SJSA1 (cell line): ENCODE results near the gene ZRANB1. TPM values are rescaled to one million over a fixed set of nuclear protein-coding genes. Genes with fewer than 3 reads are reported as not detected.

Experiments
- DNase-seq, 2 experiments: peaks; one replicate each; pipeline ENCODE4 v3.0.0-alpha.2; 2015 to 2020; ENCODE audit warnings: low spot score in 2 of 2, low read depth in 1 of 2
- H3K27ac ChIP-seq: fragments of 250-450 bp; sonication (Bioruptor Pico); 2 replicates; pipeline ENCODE4 v1.5.1; 2020; ENCODE audit warnings: mild to moderate bottlenecking, moderate library complexity
- H3K27me3 ChIP-seq: fragments of 250-450 bp; sonication (Bioruptor Pico); replicated peaks from 2 replicates; pipeline ENCODE4 v1.5.1; 2020; ENCODE audit warnings: mild to moderate bottlenecking, moderate library complexity
- H3K36me3 ChIP-seq: fragments of 250-450 bp; sonication (Bioruptor Pico); 2 replicates; pipeline ENCODE4 v1.5.1; 2020; ENCODE audit warnings: mild to moderate bottlenecking
- H3K4me1 ChIP-seq: fragments of 250-450 bp; sonication (Bioruptor Pico); replicated peaks from 2 replicates; pipeline ENCODE4 v1.6.1; 2021; ENCODE audit warnings: mild to moderate bottlenecking
- H3K4me3 ChIP-seq: fragments of 250-450 bp; sonication (Bioruptor Pico); 2 replicates; pipeline ENCODE4 v1.5.1; 2020; ENCODE audit warnings: mild to moderate bottlenecking
- H3K9me3 ChIP-seq: fragments of 250-450 bp; sonication (Bioruptor Pico); replicated peaks from 2 replicates; pipeline ENCODE4 v1.5.1; 2020; ENCODE audit warnings: mild to moderate bottlenecking
- total RNA-seq: library from RNA; depleted of rRNA; stranded (reverse); fragments of >200 nt; shearing (Covaris generic); gene quantifications from 2 replicates; pipeline ENCODE4 v1.2.3, GENCODE V29; 2014

The ZRANB1 gene
- total RNA-seq, 1 experiment from 2014 or later: 27.1 TPM

DNA sequence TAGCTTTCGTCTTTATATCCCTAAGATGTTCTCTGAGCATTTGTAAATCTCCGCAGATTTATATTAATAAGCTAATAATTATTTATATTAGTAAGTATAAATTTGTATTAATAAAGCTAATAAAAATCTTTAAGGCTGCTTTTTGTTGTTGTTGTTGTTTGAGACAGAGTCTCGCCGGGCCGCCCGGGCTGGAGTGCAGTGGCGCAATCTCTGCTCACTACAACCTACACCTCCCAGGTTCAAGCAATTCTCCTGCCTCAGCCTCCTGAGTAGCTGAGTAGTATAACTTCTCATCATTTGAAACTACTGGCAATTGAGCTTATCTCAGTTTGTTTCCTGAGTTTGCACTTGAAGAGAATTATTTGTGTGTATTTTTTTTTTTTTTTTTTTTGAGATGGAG, 5.1 kb upstream of the ZRANB1 start:
- Histone ChIP-seq H3K4me3 (no peak overlapping the region), H3K27ac (no peak overlapping the region), H3K4me1 (no peaks in the 10 kb centered on the region), H3K9me3 (no peaks in the 10 kb centered on the region), H3K27me3 (no peaks in the 10 kb centered on the region), H3K36me3 (no peaks in the 10 kb centered on the region)
- DNase-seq: no peak

DNA sequence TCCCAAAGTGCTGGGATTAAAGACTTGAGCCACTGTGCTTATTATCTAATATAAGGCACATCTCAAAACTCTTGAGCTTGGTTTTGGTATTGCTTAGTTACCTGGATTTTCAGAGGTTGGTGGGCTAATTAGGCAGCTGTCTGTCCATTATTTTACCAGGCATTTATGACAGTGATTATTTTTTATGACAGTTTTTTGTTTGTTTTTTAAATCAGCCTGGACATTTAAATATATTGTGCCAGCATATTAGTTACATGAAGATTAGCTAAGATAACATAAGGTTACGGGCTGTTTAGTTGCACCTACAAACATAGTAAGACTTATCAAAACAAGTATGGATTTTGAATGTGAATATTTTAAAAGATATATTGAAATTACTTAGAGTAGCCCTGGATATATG, 2.6 kb upstream of the ZRANB1 start:
- H3K27me3 ChIP-seq: no peaks in the 10 kb centered on the region
- no peak for DNase-seq
- no peak overlapping the region for H3K27ac ChIP-seq
- H3K9me3 ChIP-seq: no peaks in the 10 kb centered on the region
- no peak overlapping the region for H3K4me3 ChIP-seq
- H3K36me3 ChIP-seq: no peaks in the 10 kb centered on the region; the same call in 1 of the 2 replicates
- peaks cover 19% of the 10 kb centered on the region for H3K4me1 ChIP-seq

DNA sequence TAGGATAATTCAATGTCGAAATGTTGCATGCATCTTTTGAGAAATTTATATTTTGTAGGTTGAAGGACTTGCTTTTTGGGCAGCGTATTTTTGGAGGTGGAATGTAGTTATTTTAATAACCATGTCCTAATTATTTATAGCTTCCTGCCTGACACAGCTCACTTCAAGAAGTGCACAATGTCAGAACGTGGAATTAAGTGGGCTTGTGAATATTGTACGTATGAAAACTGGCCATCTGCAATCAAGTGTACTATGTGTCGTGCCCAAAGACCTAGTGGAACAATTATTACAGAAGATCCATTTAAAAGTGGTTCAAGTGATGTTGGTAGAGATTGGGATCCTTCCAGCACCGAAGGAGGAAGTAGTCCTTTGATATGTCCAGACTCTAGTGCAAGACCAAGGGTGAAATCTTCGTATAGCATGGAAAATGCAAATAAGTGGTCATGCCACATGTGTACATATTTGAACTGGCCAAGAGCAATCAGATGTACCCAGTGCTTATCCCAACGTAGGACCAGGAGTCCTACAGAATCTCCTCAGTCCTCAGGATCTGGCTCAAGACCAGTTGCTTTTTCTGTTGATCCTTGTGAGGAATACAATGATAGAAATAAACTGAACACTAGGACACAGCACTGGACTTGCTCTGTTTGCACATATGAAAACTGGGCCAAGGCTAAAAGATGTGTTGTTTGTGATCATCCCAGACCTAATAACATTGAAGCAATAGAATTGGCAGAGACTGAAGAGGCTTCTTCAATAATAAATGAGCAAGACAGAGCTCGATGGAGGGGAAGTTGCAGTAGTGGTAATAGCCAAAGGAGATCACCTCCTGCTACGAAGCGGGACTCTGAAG, 620 bp downstream of the ZRANB1 start:
- peaks cover 25% of the 10 kb centered on the region for H3K4me1 ChIP-seq
- H3K27me3 ChIP-seq: no peaks in the 10 kb centered on the region
- H3K4me3 ChIP-seq: no peak overlapping the region

DNA sequence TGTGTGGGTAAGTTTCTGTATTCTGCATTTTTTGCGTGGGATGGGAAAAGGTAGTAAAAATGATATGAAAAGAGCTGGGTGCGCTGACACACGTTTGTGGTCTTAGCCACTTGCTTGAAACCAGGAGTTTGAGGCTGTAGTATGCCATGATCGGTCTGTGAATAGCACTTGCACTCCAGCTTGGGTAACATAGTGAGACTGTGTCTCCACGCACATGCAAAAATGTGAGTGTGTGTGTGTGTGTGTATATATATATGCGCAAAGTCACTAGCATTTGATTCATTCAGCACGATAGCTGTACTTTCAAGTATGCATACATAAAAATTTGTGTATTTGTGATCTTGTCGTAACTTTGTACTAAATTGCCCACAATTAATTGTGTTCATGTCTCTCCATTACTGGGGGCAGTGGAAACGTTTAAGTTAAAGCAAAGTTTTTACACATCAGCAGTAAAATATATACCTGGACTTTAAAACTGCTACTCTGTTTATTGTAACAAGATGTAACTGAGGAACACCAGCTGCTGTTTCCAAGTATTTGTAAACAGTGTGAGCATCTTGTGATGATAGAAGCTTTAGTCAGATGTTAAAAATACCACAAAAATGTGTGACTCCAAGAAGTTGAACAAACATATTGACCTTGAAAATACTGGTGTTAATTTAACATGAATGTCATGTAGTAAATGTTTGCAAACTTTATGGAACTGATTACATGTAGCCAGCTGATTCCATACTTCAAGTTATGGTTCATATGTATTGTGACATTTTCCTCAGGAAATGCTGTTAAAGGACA, 1.6 kb downstream of the ZRANB1 start:
- DNase-seq: peak in 1 of 2 experiments; percentile 78
- H3K27me3 ChIP-seq: no peaks in the 10 kb centered on the region
- no peak overlapping the region for H3K4me3 ChIP-seq
- peak overlapping the region; percentile 46 for H3K27ac ChIP-seq
- H3K36me3 ChIP-seq: peaks cover 11% of the 10 kb centered on the region
- H3K9me3 ChIP-seq: no peaks in the 10 kb centered on the region
- H3K4me1 ChIP-seq: peaks cover 25% of the 10 kb centered on the region

More for the DNA sequence above, 620 bp downstream of the ZRANB1 start:
- Histone ChIP-seq H3K27ac (peak overlapping the region; percentile 46), H3K9me3 (no peaks in the 10 kb centered on the region), H3K36me3 (peaks cover 7% of the 10 kb centered on the region)
- no peak for DNase-seq

DNA sequence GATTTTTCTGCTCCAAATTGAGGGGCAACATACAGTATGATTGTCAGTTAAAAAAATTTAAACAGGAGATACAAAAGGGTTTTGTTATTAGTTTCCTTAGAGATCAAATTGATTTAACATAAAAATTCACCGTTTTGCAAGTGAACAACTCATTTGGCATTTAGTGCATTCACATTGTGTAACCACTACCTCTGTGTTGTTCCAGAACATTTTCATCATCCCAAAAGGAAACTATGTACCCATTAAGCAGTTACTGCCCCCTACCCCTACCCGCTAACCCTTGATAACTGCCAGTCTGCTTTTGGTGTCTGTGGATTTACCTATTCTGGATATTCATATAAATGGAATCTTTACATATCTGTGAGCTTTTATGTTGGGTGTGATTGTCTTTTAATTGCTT, 3.1 kb downstream of the ZRANB1 start:
- Histone ChIP-seq H3K4me1 (peaks cover 25% of the 10 kb centered on the region), H3K4me3 (no peak overlapping the region), H3K27ac (no peak overlapping the region), H3K27me3 (no peaks in the 10 kb centered on the region), H3K9me3 (no peaks in the 10 kb centered on the region), H3K36me3 (peaks cover 22% of the 10 kb centered on the region)
- DNase-seq: no peak

DNA sequence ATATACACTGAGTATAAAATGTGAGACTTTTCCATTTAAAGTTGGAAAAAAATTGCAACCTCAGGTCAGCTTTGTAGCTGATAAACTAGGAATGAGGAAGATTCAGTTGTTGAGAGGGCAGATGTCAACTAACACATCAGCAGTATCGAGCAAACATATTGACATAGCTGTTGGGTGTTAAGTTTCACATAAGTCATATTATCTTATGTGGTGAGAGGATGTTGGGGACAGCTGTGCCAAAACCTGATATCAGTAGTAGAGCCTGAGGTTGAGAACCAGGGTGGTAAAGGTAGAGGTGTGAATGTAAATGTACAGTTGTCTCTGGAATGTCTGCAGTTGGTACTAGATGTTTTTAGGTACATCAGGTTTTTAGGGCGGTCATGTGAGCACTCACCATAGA, 5.0 kb downstream of the ZRANB1 start:
- no peak for DNase-seq
- Histone ChIP-seq H3K27me3 (no peaks in the 10 kb centered on the region), H3K27ac (no peak overlapping the region), H3K4me1 (peaks cover 25% of the 10 kb centered on the region), H3K36me3 (peaks cover 26% of the 10 kb centered on the region), H3K4me3 (no peak overlapping the region), H3K9me3 (no peaks in the 10 kb centered on the region)

DNA sequence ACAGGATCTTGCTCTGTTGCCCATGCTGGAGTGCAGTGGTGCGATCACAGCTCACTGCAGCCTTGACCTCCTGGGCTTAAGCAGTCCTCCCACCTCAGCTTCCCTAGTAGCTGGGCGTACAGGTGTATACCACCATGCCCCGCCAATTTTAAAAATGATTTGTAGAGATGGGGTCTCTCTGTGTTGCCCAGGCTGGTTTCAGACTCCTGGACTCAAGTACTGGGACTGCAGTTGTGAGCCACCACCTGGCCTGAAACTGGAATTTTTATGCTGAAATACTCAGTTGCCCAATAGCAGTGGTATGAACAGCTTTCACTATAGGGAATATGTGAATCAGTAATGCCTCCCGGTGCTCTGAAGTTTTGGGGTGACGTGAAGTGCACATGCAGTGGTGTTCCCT, 7.6 kb downstream of the ZRANB1 start:
- H3K4me1 ChIP-seq: peaks cover 4% of the 10 kb centered on the region
- no peak for DNase-seq
- no peak overlapping the region for H3K27ac ChIP-seq
- no peak overlapping the region for H3K4me3 ChIP-seq
- peaks cover 26% of the 10 kb centered on the region for H3K36me3 ChIP-seq
- no peaks in the 10 kb centered on the region for H3K27me3 ChIP-seq
- no peaks in the 10 kb centered on the region for H3K9me3 ChIP-seq

DNA sequence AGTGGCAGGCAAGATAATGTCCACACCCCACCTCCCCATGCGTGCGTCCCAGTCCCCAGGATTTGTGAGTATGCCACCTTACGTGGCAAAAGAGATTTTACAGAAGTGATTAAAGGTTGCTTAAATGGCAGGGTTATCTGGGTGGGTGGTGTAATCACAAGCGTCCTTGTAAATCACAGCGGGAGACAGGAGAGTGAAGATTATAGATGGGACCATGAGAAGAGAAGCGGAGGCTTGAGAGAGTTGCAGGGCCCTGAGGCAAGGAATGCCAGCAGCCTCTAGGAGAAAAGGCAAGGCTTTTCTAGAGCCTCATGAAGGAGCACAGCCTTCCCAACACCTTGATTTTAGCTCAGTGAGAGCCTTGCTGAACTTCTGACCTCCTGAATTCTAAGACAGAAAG, 10.2 kb downstream of the ZRANB1 start:
- no peaks in the 10 kb centered on the region for H3K4me1 ChIP-seq
- no peak overlapping the region for H3K27ac ChIP-seq
- H3K27me3 ChIP-seq: no peaks in the 10 kb centered on the region
- peaks cover 21% of the 10 kb centered on the region for H3K36me3 ChIP-seq
- DNase-seq: no peak
- H3K9me3 ChIP-seq: no peaks in the 10 kb centered on the region
- H3K4me3 ChIP-seq: no peak overlapping the region

DNA sequence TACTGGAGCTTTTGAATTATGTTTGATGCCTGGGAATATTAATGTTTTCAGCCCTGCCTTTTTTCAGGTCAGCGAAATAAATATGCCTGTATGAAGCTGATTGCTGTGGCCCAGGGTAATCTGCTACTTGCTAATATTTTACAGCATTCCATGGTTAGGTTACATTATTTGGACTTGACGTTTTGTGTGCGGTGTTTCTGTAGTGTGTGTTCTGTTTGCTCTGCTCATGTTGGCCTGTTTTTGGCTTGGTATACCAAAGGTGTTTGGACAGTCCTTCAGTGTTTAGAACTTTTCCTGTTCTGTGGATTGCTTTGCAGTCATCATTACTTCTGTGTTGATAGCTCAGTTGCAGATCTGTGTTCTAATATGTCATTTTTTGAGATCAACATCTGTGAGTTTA, 11.5 kb downstream of the ZRANB1 start:
- Histone ChIP-seq H3K27ac (no peak overlapping the region), H3K27me3 (no peaks in the 10 kb centered on the region), H3K4me3 (no peak overlapping the region), H3K9me3 (no peaks in the 10 kb centered on the region), H3K4me1 (no peaks in the 10 kb centered on the region), H3K36me3 (peaks cover 18% of the 10 kb centered on the region)
- DNase-seq: no peak

DNA sequence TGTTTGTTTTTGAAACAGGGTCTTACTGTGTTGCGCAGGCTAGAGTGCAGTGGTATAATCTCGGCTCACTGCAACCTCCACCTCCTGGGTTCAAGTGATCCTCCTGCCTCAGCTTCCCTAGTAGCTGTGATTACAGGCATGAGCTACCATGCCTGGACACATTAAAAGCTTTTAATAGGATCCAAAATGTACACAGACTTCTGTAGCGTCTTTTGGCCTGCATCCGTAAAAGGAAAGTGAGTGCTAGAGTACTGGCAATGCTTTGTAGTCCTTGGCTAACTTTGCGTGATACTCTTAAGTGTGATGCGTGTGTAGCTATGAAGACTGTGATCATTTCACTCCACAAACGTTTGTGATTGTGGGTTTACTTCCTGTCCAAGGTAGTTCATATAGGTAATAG, 13.3 kb downstream of the ZRANB1 start:
- no peaks in the 10 kb centered on the region for H3K27me3 ChIP-seq
- no peaks in the 10 kb centered on the region for H3K9me3 ChIP-seq
- no peak for DNase-seq
- peaks cover 6% of the 10 kb centered on the region for H3K36me3 ChIP-seq
- H3K4me1 ChIP-seq: no peaks in the 10 kb centered on the region
- H3K4me3 ChIP-seq: no peak overlapping the region
- no peak overlapping the region for H3K27ac ChIP-seq

DNA sequence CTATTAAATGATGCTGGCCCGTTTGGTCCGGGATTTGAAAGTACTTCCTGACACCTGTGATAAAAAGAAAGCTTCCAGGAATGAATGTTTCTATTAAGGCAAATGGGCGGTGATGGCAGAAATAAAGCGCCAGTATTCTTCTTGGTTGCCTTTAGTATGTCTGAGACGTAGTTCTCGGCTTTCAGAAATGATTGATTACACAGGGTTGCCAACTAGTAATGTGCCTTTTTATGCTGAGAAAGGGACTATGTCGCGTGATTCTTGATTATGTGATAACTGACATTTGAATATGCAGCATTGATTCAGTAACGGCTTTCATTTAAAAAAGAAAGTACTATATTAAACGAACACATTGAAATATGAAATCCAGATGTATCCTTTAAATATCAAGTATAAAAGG, 13.9 kb downstream of the ZRANB1 start:
- Histone ChIP-seq H3K36me3 (peaks cover 6% of the 10 kb centered on the region), H3K4me1 (no peaks in the 10 kb centered on the region), H3K9me3 (no peaks in the 10 kb centered on the region), H3K4me3 (no peak overlapping the region), H3K27me3 (no peaks in the 10 kb centered on the region), H3K27ac (no peak overlapping the region)
- no peak for DNase-seq

DNA sequence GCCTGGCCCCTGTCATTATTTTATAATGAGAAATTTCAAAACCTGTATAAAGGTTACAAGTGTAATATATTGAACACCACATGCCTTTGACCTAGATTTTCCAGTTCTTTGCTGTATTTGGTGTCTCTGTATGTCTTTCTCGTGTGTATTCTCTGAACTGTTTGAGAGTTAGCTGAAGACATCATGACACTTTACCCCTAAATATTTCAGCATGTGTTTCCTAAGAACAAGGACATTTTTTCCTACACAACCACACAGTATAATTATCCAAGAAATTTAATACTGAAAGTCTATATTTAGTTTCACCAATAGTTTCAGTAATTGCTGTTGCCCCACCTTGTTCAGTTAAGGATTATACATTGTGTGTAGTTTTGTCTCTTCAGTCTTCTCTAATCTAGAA, 14.8 kb downstream of the ZRANB1 start:
- no peak overlapping the region for H3K4me3 ChIP-seq
- H3K36me3 ChIP-seq: peaks cover 2% of the 10 kb centered on the region
- no peaks in the 10 kb centered on the region for H3K9me3 ChIP-seq
- H3K4me1 ChIP-seq: no peaks in the 10 kb centered on the region
- no peak overlapping the region for H3K27ac ChIP-seq
- DNase-seq: no peak
- no peaks in the 10 kb centered on the region for H3K27me3 ChIP-seq

DNA sequence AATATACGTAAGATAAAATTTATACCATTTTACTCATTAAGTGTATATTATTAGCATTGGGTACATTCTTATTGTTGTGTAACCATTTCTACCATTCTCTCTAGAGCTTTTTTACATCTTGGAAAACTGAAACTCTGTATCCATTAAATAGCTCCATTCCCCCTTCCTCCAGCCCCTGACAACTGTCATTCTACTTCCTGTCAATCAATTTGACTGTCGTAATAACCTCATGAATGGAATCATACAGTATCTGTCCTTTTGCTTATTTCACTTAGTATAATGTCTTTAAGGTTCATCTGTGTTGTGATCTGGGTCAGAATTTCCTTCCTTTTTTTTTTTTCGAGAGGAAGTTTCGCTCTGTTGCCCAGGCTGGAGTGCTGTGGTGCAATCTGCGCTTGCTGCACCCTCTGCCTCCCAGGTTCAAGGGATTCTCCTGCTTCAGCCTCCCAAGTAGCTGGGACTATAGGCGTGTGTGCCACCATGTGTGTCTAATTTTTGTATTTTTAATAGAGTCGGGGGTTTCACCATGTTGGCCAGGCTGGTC, 15.6 kb downstream of the ZRANB1 start:
- Histone ChIP-seq H3K9me3 (no peaks in the 10 kb centered on the region), H3K4me3 (no peak overlapping the region), H3K27ac (no peak overlapping the region), H3K27me3 (no peaks in the 10 kb centered on the region), H3K4me1 (peaks cover 4% of the 10 kb centered on the region), H3K36me3 (peaks cover 2% of the 10 kb centered on the region; the same call in 1 of the 2 replicates)
- DNase-seq: no peak

DNA sequence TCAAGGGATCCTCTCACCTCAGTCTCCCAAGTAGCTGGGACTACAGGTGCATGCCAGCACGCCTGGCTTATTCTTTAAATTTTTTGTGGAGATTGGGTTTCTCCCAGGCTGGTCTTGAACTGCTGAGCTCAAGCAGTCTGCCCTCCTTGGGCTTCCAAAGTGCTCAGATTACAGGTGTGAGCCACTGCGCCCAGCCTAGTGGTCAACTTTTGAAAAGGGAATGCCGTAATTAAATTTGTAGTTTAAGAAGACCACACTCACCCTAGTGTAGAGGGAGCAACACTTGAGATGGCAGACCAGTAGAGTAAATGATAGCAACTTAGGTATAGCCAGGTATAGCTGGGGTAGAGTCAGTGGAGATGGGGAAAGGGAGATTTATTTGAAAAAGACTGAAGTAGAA, 17.6 kb downstream of the ZRANB1 start:
- H3K4me1 ChIP-seq: peaks cover 6% of the 10 kb centered on the region
- H3K27me3 ChIP-seq: no peaks in the 10 kb centered on the region
- H3K4me3 ChIP-seq: no peak overlapping the region
- 0 out of 2 replicates have a peak, but pooled peaks cover 8% of the 10 kb centered on the region for H3K36me3 ChIP-seq
- H3K27ac ChIP-seq: no peak overlapping the region
- H3K9me3 ChIP-seq: no peaks in the 10 kb centered on the region
- DNase-seq: no peak
